HEK293 (cell line): Measurements from ENCODE around the gene NFIB.
A peak's percentile ranks its signal among the peaks of the same experiment; 100 is the strongest.

Experiments used
- CTCF ChIA-PET: fragments of 350-600 bp; formaldehyde crosslinking; extraction: SDS; loops from one replicate; lab custom pipeline; 2021; ENCODE audit warnings: antibody characterized with exemption; lab: Yijun Ruan, JAX
- POLR2A ChIA-PET: fragments of 300-600 bp; formaldehyde crosslinking; extraction: SDS; loops from one replicate; lab custom pipeline; 2020; ENCODE audit warnings: antibody characterized with exemption, inconsistent platforms; lab: Yijun Ruan, JAX
- H3K27ac ChIP-seq: fragments of 200-500 bp; sonication (Bioruptor generic); 2 replicates; pipeline ENCODE4 v1.5.1; 2014; ENCODE audit warnings: low read depth, low read length, control low read depth, inconsistent platforms; ENCODE audit errors: extremely low read depth
- H3K36me3 ChIP-seq, 2 experiments: fragments of 200-500 bp in 1 of 2; sonication (Bioruptor generic) in 1 of 2; 1 replicate in 1 of 2; 2 replicates in 1 of 2; pipeline ENCODE4 v1.5.1; 2014 to 2017; ENCODE audit warnings: inconsistent platforms in 2 of 2, low read length in 2 of 2; ENCODE audit not compliant: control insufficient read depth in 2 of 2, insufficient read depth in 1 of 2
- H3K4me1 ChIP-seq: fragments of 200-500 bp; sonication (Bioruptor generic); 2 replicates; pipeline ENCODE4 v1.5.1; 2014; ENCODE audit warnings: mild to moderate bottlenecking, low read length, inconsistent platforms; ENCODE audit not compliant: control insufficient read depth, insufficient read depth
- H3K4me3 ChIP-seq: 2 replicates; pipeline ENCODE4 v1.5.1; 2011; ENCODE audit warnings: low read depth, mild to moderate bottlenecking, control low read depth, low read length, moderate library complexity
- H3K9me3 ChIP-seq: fragments of 200-500 bp; sonication (Bioruptor generic); 2 replicates; pipeline ENCODE4 v1.5.1; 2014; ENCODE audit warnings: low read depth, low read length, inconsistent platforms; ENCODE audit not compliant: control insufficient read depth, insufficient read depth
- BCL6B ChIP-seq: fragments of 450-650 bp; formaldehyde crosslinking; IDR thresholded peaks from 2 replicates; pipeline ENCODE4 v1.5.1; 2017; ENCODE audit warnings: missing biosample characterization, missing genetic modification characterization
- FEZF1 ChIP-seq: fragments of 450-650 bp; formaldehyde crosslinking; IDR thresholded peaks from 2 replicates; pipeline ENCODE4 v1.5.1; 2016; ENCODE audit warnings: missing biosample characterization, missing genetic modification characterization
- KLF8 ChIP-seq: fragments of 450-650 bp; formaldehyde crosslinking; IDR thresholded peaks from 2 replicates; pipeline ENCODE4 v1.5.1; 2016; ENCODE audit warnings: missing biosample characterization, missing genetic modification characterization
- OSR2 ChIP-seq: fragments of 450-650 bp; formaldehyde crosslinking; IDR thresholded peaks from 2 replicates; pipeline ENCODE4 v1.5.1; 2016; ENCODE audit warnings: missing biosample characterization, missing genetic modification characterization
- PRDM1 ChIP-seq: fragments of 450-650 bp; formaldehyde crosslinking; IDR thresholded peaks from 2 replicates; pipeline ENCODE4; 2016; ENCODE audit warnings: missing biosample characterization, missing genetic modification characterization
- PRDM6 ChIP-seq: fragments of 450-650 bp; formaldehyde crosslinking; IDR thresholded peaks from 2 replicates; pipeline ENCODE4 v1.5.1; 2017; ENCODE audit warnings: missing biosample characterization, missing genetic modification characterization
- SETDB1 ChIP-seq: IDR thresholded peaks from one replicate; pipeline ENCODE4 v1.6.1; 2017; ENCODE audit warnings: mild to moderate bottlenecking, low read length, moderate library complexity, mixed read lengths; ENCODE audit not compliant: insufficient read length
- SP2 ChIP-seq: fragments of 450-650 bp; formaldehyde crosslinking; IDR thresholded peaks from 2 replicates; pipeline ENCODE4 v1.5.1; 2016; ENCODE audit warnings: missing biosample characterization, missing genetic modification characterization
- ZBTB20 ChIP-seq: fragments of 450-650 bp; formaldehyde crosslinking; IDR thresholded peaks from 2 replicates; pipeline ENCODE4 v1.5.1; 2016; ENCODE audit warnings: missing biosample characterization, missing genetic modification characterization
- ZBTB26 ChIP-seq: fragments of 450-650 bp; formaldehyde crosslinking; optimal IDR thresholded peaks from 2 replicates; pipeline ENCODE3; 2016; ENCODE audit warnings: missing biosample characterization, mild to moderate bottlenecking, missing genetic modification characterization
- ZBTB8A ChIP-seq: fragments of 450-650 bp; formaldehyde crosslinking; IDR thresholded peaks from 2 replicates; pipeline ENCODE4 v1.5.1; 2016; ENCODE audit warnings: missing biosample characterization, missing genetic modification characterization
- ZEB2 ChIP-seq: fragments of 450-650 bp; formaldehyde crosslinking; IDR thresholded peaks from 2 replicates; pipeline ENCODE4 v1.5.1; 2016; ENCODE audit warnings: missing biosample characterization, missing genetic modification characterization
- ZIC2 ChIP-seq: fragments of 450-650 bp; formaldehyde crosslinking; IDR thresholded peaks from 2 replicates; pipeline ENCODE4 v1.5.1; 2016; ENCODE audit warnings: missing biosample characterization, missing genetic modification characterization
- ZNF169 ChIP-seq: fragments of 450-650 bp; formaldehyde crosslinking; IDR thresholded peaks from 2 replicates; pipeline ENCODE4 v1.5.1; 2016; ENCODE audit warnings: missing biosample characterization, missing genetic modification characterization
- ZNF221 ChIP-seq: fragments of 450-650 bp; formaldehyde crosslinking; IDR thresholded peaks from 2 replicates; pipeline ENCODE4 v1.5.1; 2017; ENCODE audit warnings: missing biosample characterization, missing genetic modification characterization, borderline replicate concordance
- ZNF26 ChIP-seq: fragments of 450-650 bp; formaldehyde crosslinking; IDR thresholded peaks from 2 replicates; pipeline ENCODE4 v1.5.1; 2016; ENCODE audit warnings: missing biosample characterization, missing genetic modification characterization
- ZNF274 ChIP-seq, 2 experiments: fragments of 200-500 bp in 1 of 2; fragments of 450-650 bp in 1 of 2; sonication (Bioruptor generic) in 1 of 2; formaldehyde crosslinking in 1 of 2; IDR thresholded peaks; 2 replicates each; pipeline versions ENCODE4 v1.5.1 to v1.6.1; 2014 to 2016; ENCODE audit warnings: borderline replicate concordance in 1 of 2, inconsistent platforms in 1 of 2, low read length in 1 of 2, missing biosample characterization in 1 of 2, missing genetic modification characterization in 1 of 2
- ZNF341 ChIP-seq: fragments of 450-650 bp; formaldehyde crosslinking; IDR thresholded peaks from 2 replicates; pipeline ENCODE4; 2016; ENCODE audit warnings: low read depth, missing biosample characterization, missing genetic modification characterization
- ZNF362 ChIP-seq: fragments of 450-650 bp; formaldehyde crosslinking; IDR thresholded peaks from 2 replicates; pipeline ENCODE4 v1.5.1; 2016; ENCODE audit warnings: missing biosample characterization, missing genetic modification characterization
- ZNF561 ChIP-seq: fragments of 450-650 bp; IDR thresholded peaks from 2 replicates; pipeline ENCODE4 v1.5.1; 2018; ENCODE audit warnings: missing biosample characterization, missing genetic modification characterization, borderline replicate concordance
- ZNF580 ChIP-seq: fragments of 450-650 bp; formaldehyde crosslinking; IDR thresholded peaks from 2 replicates; pipeline ENCODE4 v1.5.1; 2016; ENCODE audit warnings: missing biosample characterization, missing genetic modification characterization
- ZNF600 ChIP-seq: fragments of 450-650 bp; formaldehyde crosslinking; IDR thresholded peaks from 2 replicates; pipeline ENCODE4 v1.5.1; 2016; ENCODE audit warnings: missing biosample characterization, missing genetic modification characterization

Gene NFIB

GRCh38 chr9:14212697-14213420 lies 101.1 kb downstream of the NFIB start (continued):
- TF ChIP-seq SETDB1 (no peak), ZIC2 (tag by site-specific recombination) (no peak), KLF8 (tag by site-specific recombination) (no peak), ZBTB26 (tag by site-specific recombination) (no peak), ZNF274 (IDR thresholded peaks at IDR 0.05; ENCODE audit: low read length) (no peak), ZNF274 (tag by site-specific recombination; IDR thresholded peaks at IDR 0.05; ENCODE audit: borderline replicate concordance) (no peak), ZNF580 (0 out of 2 replicates have a peak, but pooled peaks have one; percentile 49), ZNF362 (tag by site-specific recombination) (no peak), ZNF341 (no peak), ZBTB20 (no peak), PRDM6 (tag by site-specific recombination) (peak; percentile 30), ZNF221 (no peak), OSR2 (tag by site-specific recombination) (peak; percentile 45)
- TF ChIP-seq, all 188 proteins: peak for 3

GRCh38 chr9:14212077-14212476 lies 101.9 kb downstream of the NFIB start:
- Histone ChIP-seq H3K4me1 (peaks cover 29% of the 10 kb centered on the region), H3K4me3 (no peak overlapping the region), H3K27ac (no peak overlapping the region), H3K9me3 (no peaks in the 10 kb centered on the region), H3K36me3 (no peaks in the 10 kb centered on the region)
- CTCF ChIA-PET: interaction anchor here (1.0 kb wide), 1 partner anchor 141 kb away, joined by 3 read pairs; no protein-coding TSS in a partner anchor
- POLR2A ChIA-PET: no interaction called here
- TF ChIP-seq ZNF169 (tag by site-specific recombination): no peak
- TF ChIP-seq ZBTB8A (tag by site-specific recombination): no peak
- TF ChIP-seq FEZF1: peak; percentile 30; the same call in 1 of the 2 replicates
- TF ChIP-seq ZNF26 (tag by site-specific recombination): no peak
- no peak for TF ChIP-seq ZNF561 (tag by site-specific recombination)
- no peak for TF ChIP-seq SP2 (tag by site-specific recombination)
- peak; percentile 57 for TF ChIP-seq PRDM6 (tag by site-specific recombination)
- no peak for TF ChIP-seq SETDB1
- no peak for TF ChIP-seq KLF8 (tag by site-specific recombination)
- peak; percentile 52; the same call in 1 of the 2 replicates for TF ChIP-seq ZEB2 (tag by site-specific recombination)
- TF ChIP-seq ZNF600 (tag by site-specific recombination): no peak
- TF ChIP-seq PRDM1: 0 out of 2 replicates have a peak, but pooled peaks have one; percentile 15
- TF ChIP-seq BCL6B (tag by site-specific recombination): peak; percentile 72
